ENCODE measurements around the gene TIMM17A. TPM values are rescaled to one million over a fixed set of nuclear protein-coding genes. Genes with fewer than 3 reads are reported as not detected.

Gene TIMM17A
- total and polyA plus RNA-seq, 2 of the 8 experiments (the other 6 are each of a cell fraction or from before 2014, with no cell fraction given) = 30.3 to 57.1 TPM

- TF ChIP-seq HDAC6 (IDR thresholded peaks at IDR 0.05; ENCODE audit: low read depth, low read length) (no peak), RNF2 (IDR thresholded peaks at IDR 0.05; ENCODE audit: borderline replicate concordance, low read depth, low read length, missing control alignments, poor library complexity, severe bottlenecking) (no peak)
Observed at GRCh38 chr1:201906336-201906735, 49.0 kb upstream of the TIMM17A start (continued).
